ENCODE measurements around the gene ATF4. TPM values are rescaled to one million over a fixed set of nuclear protein-coding genes. Genes with fewer than 3 reads are reported as not detected.

ATF4 gene
- total RNA-seq, 1 experiment from 2014 or later, result 608 TPM

GRCh38 chr22:39556970-39557841 lies 36.8 kb downstream of the ATF4 start:
- BruUV-seq (replicated peaks), result no TSS peak
- Histone ChIP-seq H3K4me1 (ENCODE audit: control insufficient read depth in 1 of 2, insufficient read depth in 2 of 2, low read length in 2 of 2) (peaks cover 0 to 8% of the 10 kb centered on the region in 2 experiments; a peak in 2 of 4 replicates), H3K36me3 (ENCODE audit: control insufficient read depth in 1 of 2, insufficient read depth in 2 of 2, low read length in 2 of 2) (no peaks in the 10 kb centered on the region), H3K27ac (ENCODE audit: low read depth, low read length) (no peak overlapping the region), H3K4me2 (ENCODE audit: low read length) (no peak overlapping the region), H2AFZ (ENCODE audit: low read depth, low read length, poor library complexity, severe bottlenecking) (no peak overlapping the region), H3K9me2 (ENCODE audit: insufficient read depth) (no peaks in the 10 kb centered on the region), H4K20me1 (ENCODE audit: insufficient read depth) (no peaks in the 10 kb centered on the region), H3K4me3 (replicated peaks in 1 of 2; ENCODE audit: low read depth in 1 of 2, low read length in 2 of 2) (no peak overlapping the region), H3K9ac (ENCODE audit: low read length) (no peak overlapping the region), H3K79me2 (ENCODE audit: insufficient read depth, low read length) (no peaks in the 10 kb centered on the region), H3K27me3 (ENCODE audit: insufficient read depth, low read length) (peaks cover 10% of the 10 kb centered on the region; the same call in 1 of the 2 replicates), H3K9me3 (ENCODE audit: control insufficient read depth in 1 of 2, insufficient read depth in 1 of 2, low read depth in 1 of 2, low read length in 2 of 2) (no peaks in the 10 kb centered on the region)
- intact Hi-C loops (cut with micrococcal nuclease), result no loop called here
- ChIA-PET CTCF (no interaction called here), RAD21 (ENCODE audit: low non-redundant PET in 1 of 2, low total read pairs in 2 of 2, uncharacterized antibody in 2 of 2, unreplicated experiment in 2 of 2) (no interaction called here), POLR2A (no interaction called here)
- TF ChIP-seq EZH2 (IDR thresholded peaks at IDR 0.05), result no peak
- no peak for TF ChIP-seq CEBPB (IDR thresholded peaks at IDR 0.05; ENCODE audit: low read depth)
- no peak for TF ChIP-seq EGR1 (IDR thresholded peaks at IDR 0.05; ENCODE audit: low read depth)
- TF ChIP-seq POLR2AphosphoS5 (IDR thresholded peaks at IDR 0.05; ENCODE audit: low read depth, low read length), result no peak
- TF ChIP-seq FOSL1 (IDR thresholded peaks at IDR 0.05; ENCODE audit: low read depth), result no peak
- TF ChIP-seq REST (IDR thresholded peaks at IDR 0.05; ENCODE audit: low read depth), result no peak
- no peak for TF ChIP-seq ZBTB33 (IDR thresholded peaks at IDR 0.05; ENCODE audit: extremely low read depth, insufficient replicate concordance, low read length)
- TF ChIP-seq SRF (IDR thresholded peaks at IDR 0.05; ENCODE audit: low read depth), result no peak
- ATAC-seq (no peak), DNase-seq (ENCODE audit: low read depth, low spot score) (no peak)
